Hypothalamus (tissue), 51 donors: ENCODE measurements around the gene ZNF135.
A peak's percentile ranks its signal among the peaks of the same experiment; 100 is the strongest.

Source experiments
- DNase-seq, 51 donors: peaks; one replicate each; lab custom pipeline; 2025; lab: John Stamatoyannopoulos, UW

Gene ZNF135

DNA sequence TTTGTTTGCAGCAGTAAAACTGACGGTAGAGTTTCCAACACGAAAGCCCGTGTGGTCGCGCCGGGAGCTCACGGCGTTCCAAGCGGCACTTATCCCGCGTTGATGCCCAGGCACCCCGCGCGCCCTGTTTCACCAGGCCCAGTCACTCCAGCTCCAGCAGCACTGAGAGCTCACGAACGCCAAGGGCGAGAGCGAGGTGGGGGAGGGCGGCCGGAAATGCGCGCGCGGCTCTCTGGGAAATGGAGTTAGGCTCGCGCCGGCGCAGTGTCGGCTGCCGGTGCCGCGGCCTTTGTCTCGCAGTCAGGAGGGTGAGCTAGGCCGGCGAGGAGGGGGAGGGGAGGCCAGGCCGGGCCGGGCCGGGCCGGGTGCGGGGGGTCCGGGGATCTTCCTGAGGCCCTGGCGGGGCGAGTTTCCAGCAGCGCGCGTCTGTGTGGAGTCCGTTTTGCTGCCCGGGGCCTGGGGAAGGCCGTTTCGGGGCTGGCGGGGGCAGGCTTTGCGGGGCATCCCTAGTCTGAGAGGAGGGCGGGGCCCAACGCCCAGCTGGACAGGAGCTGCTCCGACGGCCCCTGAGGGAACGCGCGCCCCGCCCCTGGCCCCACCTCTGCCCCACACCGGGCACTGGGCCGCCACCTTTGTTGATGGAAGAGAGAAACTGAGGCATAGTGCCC lies at the start of gene ZNF135:
ZNF135 (plus strand) TSS at position 280 of the 668 bp plus-strand sequence. CDS start 721 bp downstream, outside the sequence.
- DNase-seq, result peak; percentile 54 to 98 (median 83)

DNA sequence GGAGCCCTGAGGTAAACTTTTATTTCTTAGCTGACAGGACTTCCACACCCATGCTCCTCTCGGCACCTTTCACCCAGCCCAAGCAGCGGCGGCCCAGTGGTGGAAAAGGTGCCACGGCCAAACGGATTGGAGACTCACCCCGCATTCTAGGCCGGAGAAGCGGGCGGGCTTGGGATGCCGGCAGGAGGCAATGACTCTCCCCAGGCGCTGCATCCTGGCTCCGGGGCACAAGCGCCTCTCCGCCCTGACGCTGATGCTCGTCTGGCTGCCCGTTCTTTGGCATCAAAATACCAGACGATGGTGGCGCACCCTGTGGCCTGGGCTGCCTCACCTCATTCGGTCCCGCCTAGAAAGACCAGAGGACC lies 49.8 kb upstream of the ZNF135 start:
- DNase-seq, result peak in 1 of 51 donors; percentile 43

DNA sequence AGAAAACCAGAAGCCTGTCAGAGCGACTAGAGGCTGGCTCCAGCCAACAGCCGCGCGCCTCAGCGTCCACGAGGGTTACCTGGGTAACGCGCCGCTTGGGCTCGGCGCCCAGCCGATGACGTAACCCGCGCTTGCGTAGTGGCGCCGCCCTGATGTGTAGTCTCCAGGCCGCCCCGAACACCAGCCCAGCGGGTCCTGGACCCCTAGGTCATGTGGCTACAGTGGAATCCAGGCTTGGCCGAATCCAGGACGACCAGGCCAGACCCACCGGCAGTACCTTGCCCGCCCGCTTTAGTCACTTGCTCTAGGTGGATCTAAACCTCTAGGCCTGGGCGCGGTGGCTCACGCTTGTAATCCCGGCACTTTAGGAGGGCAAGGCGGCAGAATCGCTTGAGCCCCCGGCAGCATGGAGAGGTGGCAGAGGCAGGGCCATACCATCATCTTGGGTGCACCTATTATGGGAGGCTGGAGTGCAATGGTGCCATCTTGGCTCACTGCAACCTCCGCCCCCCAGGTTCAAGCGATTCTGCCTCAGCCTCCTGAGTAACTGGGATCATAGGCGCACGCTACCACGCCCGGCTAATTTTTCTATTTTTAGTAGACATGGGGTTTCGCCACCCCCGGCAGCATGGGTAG lies 49.3 kb upstream of the ZNF135 start:
- DNase-seq, result peak; percentile 13 to 96 (median 89)

DNA sequence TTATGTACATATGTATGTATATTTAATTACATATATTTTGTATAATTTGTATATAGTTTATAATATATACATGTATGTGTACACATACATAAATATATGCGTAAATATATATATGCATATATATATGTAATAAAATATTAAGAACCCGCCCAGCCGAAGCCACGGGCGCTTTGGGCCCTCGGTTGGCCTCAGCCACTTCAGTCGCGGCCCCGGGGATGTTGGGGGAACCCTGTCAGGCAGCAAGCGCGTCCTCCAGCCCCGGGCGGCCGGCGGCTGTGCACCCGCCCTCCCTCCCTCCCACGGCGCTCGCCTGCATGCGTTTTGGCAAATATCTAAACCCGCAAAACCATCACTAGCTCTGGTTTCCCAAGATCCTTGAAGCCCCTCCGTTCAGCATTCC lies 48.6 kb upstream of the ZNF135 start:
- no peak for DNase-seq

DNA sequence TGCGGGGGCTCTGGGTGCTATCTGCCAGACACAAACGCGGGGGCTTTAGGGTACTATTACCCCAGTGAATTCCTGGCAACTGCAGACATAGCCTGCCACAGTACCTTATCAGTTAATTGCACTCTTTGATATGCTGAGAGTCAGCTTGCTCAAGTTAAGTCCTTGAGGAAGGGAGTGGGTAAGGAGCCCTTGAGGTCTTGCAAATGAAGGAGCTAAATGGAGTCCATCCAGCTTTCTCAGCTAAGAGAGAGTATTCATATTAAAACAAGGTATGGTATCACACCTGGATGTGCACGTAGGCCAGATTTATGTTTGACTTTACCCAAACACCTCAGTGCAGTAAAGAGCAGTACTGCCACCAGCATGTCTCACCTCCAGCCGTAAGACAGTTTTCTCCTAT lies 44.9 kb upstream of the ZNF135 start:
- DNase-seq, result no peak

DNA sequence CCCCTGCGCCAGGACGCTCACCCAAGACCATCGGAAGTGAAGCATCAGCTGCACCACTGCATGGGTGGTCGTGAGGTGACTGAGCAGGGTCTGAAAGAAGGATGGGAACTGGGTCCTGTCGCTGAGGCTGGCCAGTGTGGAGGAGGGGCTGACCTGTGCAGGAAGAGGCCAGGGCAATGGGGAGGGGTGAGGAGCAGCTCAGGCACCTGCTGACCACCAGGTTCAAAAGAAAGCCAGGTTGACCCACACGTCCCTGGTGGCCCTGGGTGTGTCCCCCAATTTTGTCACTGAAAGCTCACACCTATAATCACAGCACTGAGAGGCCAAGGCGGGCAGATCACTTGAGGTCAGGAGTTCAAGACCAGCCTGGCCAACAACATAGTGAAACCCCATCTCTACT lies 39.0 kb upstream of the ZNF135 start:
- no peak for DNase-seq

DNA sequence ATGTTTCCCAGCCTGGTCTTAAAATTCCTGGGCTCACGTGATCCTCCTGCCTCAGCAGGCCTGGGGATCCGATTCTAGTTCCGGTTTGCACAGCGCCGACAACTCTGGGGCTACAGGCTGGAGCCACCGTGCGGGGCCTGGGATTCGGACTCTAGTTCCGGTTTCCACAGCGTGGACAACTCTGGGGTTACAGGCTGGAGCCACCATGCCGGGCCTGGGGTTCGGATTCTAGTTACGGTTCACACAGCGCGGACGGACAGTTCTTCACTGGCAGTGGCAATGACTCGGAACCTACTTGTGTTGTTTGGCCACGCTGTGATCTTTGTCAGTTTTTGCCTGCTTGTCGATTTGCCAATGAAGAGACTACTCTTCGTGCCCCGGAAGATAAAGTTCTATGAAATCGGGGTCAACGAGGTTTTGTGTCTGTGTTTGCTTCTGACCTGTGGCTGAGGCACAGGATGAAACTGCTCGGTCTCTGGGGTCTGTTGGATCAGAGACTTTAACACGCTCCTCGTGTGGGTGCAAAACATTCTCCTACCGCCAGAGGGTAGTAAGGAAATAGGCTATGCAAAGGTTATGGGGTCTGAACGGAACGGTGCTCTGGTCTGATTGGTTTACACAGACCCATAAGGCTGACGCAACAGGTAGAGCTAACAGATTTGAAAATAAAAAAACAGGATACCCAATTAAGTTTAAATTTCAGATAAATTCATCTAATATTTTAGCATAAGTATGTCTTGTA lies 37.4 kb upstream of the ZNF135 start:
- peak in 35 of 51 donors; percentile 2 to 75 (median 42) for DNase-seq

DNA sequence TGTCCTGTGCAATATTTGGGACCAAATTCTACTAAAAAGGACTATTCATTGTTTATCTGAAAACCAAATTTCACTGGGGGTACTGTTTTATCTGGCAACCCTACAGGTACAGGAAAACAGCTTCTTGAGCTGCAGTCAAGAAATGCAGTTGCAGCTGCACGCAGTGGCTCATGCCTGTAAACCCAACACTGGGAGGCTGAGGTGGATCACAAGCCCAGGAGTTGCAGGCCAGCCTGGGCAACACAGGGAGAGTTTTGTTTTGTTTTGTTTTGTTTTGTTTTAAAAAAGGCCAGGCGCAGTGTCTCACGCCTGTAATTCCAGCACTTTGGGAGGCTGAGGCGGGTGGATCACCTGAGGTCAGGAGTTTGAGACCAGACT lies 36.8 kb upstream of the ZNF135 start:
- no peak for DNase-seq

DNA sequence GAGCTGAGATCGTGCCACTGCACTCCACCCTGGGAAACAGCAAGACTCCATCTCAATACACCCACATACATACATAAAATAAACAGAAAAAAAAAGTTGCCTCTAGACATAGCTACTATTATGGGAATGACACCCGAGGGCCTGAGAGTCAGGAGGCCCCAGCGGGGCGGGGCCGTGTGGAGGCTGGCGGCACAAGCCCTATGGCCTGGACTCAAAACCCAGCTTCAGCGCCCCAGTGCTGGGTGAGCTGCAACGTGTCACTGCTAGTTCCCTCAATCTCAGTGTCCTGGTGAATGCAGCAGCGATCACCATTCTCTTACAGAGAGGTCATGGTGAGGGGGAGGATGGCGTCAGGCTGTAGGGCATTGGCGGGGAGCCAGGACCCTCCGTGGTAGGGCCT lies 34.4 kb upstream of the ZNF135 start:
- no peak for DNase-seq

DNA sequence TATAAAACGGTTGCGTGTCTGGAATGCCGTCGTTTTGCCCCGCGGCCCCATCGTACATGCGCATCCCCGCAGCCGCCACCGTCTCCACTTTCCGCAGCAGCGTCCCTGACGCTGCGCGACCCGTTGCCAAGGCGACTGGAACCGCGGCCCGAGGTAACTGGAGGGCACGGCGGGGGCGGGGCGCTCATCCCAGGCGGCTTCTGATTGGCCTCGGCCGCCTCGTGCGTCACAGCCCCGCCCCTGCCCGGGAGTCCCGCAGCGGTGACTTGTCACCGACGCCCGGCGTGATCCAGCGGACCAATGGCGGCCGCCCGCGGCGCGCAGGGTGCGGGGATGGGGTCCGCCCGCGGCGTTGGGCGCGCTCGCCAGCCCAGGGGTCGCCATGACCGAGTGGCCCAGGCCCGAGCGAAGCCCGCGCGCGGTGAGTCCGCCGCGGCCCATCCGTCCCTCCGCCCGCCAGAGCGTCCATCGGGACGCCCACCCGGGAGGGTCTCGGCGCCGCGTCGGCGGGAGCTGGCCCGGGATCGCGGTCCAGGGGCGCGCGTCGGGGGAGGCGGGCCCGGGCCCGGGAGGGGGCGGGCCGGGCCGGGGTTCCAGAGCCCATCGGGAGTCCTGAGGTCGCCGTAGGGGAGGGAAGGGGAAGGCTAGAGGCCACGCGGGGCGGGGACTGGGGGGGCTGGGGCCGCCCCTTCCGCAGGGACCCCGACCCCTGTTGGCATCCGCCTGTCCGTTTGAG lies 25.2 kb upstream of the ZNF135 start, which contains the start of gene ZSCAN1:
ZSCAN1 (plus strand) TSS at position 285 of the 736 bp plus-strand sequence. CDS start 3,812 bp downstream, outside the sequence.
- peak; percentile 35 to 98 (median 91) for DNase-seq

DNA sequence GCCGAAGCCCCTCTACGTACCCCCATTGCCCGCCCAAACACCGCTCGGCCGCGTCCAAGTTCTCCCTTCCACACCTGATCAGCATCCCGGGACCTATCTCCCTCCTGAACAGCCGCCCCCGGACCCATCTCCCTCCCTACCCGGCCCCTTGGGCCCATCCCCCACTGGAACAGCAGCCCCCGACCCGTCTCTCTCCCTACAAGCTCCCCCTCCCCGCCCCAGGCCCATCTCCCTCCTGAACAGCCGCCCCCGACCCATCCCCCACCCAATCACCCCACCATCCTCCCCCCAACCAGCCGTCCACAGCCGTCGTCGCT lies 24.6 kb upstream of the ZNF135 start:
- DNase-seq, result peak in 9 of 51 donors; percentile 8 to 42 (median 20)

DNA sequence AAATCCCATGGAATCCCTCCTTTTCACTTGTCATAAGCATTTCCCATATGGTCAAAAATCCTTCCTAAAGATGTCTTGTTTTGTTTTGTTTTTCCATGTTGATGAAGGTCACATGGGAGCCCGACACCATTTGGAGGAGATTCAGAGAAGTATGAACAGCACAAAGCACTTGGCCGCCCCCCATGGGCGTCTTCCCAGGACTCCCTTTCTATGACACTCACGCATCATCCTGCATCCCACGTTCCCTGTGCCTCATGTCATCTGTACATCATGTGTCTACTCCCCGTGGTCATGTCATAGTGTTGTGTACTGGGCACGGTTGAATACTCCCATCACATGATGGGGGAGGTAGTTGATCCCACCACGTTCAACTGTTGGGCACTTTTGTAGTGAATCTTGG lies 23.2 kb upstream of the ZNF135 start:
- peak in 1 of 51 donors; percentile 45 for DNase-seq

DNA sequence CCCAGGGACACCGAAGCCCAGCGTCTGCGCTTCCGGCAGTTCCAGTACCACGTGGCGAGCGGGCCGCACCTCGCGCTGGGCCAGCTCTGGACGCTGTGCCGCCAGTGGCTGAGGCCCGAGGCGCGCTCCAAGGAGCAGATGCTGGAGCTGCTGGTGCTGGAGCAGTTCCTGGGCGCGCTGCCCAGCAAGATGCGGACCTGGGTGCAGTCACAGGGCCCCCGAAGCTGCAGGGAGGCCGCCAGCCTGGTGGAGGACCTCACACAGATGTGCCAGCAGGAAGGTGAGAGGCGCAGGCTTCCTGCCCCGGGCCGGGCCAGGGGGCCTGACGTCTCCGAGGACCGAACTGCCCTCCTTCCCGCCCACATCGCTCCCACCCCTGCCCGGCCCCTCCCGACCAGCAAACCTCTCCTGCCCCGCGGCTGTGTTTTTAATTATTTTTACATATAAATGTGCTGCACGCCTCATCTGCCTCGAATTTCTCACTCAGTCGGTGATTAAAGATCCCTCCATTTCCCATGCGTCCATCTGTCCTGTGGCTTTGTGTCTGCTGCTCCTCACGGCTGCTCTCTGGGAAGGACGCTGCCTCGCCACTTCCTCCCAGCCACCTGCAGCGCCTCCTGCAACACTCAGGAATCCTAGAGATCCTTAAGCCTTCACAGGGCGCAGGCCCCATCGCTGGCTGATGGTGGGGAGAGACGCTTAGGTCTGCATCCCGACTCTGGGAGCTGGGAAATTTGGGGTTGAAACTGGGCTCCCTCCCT lies 21.0 kb upstream of the ZNF135 start:
- peak in 38 of 51 donors; percentile 3 to 78 (median 38) for DNase-seq

DNA sequence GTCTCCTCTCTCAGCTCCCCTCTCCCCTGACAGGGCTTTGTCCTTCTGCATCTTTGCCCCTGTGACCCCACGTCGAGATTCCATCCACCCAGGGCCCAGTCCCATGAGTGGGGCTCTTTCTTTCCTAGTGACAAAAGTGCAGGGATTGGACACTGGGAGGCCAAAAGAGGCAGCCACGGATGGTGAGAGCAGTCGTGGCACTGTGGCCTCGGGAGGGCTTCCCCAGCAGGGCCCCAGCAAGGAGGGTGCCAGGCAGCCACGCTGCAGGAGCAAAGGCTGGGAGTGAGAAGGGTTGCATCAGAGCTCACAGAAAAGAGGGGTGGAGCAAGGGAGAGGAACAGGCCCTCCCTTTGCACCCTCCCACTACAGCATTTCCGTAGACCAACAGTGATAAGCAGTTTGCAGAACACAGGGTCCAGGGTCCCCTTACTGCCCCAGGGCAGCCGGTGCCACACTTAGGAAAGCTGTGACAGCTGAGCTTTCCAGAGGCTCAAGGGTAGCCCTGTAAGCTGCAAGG lies 20.3 kb upstream of the ZNF135 start:
- DNase-seq, result no peak

DNA sequence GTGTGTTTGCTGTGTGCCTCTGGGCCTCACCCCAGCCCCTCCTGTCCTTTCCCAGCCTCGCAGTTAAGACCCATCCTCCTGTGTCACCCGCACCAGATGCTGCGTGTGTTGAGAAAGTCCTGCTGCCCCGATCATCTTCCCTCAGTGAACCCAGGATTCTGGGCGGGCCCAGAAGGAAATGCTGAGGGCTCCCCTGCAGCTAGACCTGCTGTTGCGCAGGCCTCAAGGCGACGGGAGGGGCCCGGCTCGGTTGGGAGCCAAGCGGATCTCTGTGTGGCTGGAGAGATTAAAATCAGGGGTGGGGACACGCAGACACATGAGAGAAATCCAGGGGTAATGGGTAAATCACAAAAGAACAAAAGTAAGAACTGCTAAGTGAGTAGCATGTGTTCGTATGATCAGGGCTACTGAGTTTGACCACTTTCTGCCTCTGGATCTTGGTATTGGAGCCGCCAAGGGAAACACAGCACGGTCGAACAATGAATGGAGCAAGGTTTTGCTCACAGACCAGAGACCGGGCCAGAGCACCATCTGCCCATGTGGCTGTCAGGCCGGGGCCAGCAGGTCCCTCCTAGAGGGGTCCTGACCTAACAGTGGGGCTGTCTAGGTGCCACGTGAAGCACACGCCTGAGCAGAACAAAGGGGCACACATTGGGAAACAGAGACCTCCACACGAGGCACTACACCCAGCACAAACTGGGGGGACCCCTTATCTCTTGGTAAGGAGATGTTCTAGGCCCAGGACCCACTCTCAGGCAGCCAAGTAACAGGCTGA lies 18.1 kb upstream of the ZNF135 start:
- DNase-seq, result no peak

DNA sequence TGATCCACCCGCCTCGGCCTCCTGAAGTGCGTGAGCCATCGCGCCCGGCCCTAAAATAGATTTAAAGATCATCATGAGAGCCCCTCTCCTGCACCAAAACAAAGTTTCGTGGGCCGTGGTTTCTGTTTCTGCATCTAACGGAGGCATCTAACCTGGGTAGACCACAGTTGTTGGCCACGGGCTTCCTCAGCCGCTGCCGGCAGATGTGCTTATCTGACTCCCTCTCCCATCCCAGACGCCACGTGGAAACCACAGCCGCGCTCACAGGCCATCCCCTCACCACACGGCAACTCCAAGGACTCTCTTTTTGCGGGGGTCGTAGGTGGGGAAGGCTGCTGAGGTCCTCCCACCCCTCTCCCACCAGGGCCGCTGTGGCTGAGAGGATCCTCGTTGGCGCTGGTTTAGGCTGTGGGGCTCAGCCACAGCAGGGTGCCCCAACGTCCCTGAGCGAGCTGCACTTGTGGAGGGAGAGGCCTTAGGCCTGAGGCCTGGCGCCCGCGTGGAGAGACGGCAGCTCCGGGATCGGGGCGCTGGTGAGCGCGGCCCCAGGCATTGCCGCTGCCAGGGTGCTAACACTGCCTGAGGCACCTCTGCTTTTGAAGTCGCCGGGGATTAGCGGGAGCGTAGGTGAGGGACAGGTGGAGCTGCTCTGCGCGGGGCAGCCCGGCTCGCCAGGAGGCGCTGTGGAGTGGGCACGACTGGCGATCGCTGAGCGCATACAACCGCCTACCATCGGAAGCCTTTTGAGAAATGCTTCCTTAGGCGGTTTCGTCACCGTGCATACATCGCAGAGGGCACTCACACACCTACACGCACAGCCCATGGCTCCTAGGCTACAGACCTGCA lies 16.4 kb upstream of the ZNF135 start:
- DNase-seq, result no peak

DNA sequence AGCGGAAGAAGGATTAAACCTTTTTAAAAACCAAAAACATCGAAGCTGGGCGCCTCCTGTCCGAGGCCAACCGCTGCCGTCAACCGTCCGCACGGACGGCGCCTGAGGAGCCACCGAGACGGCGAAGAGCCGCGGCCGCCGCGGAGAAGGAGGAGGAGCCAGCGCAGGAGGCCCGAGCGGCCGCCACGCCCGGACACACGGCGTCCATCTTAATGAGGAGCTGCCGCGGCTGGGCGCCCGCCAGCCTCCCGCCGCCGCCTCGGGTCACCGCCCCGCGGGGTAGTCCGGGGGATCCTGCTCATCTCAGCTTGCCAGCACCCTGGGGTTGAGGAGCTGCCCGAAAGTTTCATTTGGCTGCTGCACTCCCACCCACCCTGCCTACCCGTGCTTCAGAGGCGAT lies 14.7 kb upstream of the ZNF135 start:
- DNase-seq, result no peak

DNA sequence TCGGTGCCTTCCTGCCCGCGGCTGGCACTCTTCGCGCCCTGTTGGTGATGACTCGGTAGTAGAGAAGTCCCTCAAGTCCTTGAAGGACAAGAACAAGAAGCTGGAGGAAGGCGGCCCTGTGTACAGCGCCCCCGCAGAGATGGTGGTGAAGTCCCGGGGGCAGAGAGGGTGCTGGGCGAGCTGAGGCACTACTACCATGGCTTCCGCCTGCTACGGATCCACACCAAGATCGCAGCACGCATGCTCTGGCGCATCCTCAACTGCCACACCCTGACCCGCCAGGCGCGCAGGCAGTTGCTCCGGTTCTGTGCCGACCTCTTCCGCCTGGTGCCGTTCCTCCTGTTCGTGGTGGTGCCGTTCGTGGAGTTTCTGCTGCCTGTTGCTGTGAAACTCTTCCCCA lies 14.2 kb upstream of the ZNF135 start:
- no peak for DNase-seq
